ENCODE results near the gene MYL9.

Gene MYL9

DNA sequence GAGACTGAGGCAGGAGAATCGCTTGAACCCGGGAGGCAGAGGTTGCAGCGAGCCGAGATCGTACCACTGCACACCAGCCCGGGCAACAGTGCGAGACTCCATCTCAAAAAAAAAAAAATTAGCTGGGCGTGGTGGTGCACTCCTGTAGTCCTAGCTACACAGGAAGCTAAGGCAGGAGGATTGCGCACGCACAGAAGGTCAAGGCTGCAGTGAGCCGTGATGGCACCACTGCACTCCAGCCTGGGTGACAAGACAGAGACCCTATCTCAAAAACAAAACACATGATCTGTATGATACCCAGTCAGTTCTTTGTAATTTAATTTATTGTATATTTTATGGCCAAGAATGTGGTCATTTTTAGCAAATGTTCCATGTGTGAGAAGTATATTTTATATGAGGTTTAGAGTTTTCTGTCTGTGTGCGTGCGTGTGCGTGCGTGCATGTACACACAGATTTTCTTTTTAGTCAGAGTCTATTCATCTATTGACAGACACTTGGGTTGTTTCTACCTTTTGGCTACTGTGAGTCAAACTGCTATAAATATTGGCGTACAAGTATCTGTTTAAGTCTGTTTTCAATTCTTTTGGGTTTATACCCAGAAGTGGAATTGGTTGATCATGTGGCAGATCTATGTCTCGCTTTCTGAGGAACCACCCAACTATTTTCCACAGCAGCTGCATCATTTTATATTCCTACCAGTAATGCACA, 22.2 kb upstream of the MYL9 start:
- TF ChIP-seq USF1 (IDR thresholded peaks at IDR 0.05) (no peak), TEAD4 (IDR thresholded peaks at IDR 0.05) (no peak), TCF12 (IDR thresholded peaks at IDR 0.05; ENCODE audit: low read depth) (no peak), EGR1 (IDR thresholded peaks at IDR 0.05) (no peak), EP300 (IDR thresholded peaks at IDR 0.05; ENCODE audit: borderline replicate concordance) (no peak), RAD21 (IDR thresholded peaks at IDR 0.05; ENCODE audit: low read depth) (no peak), ZBTB7A (IDR thresholded peaks at IDR 0.05; ENCODE audit: low read depth) (no peak), NFIC (IDR thresholded peaks at IDR 0.05) (no peak), CREB1 (IDR thresholded peaks at IDR 0.05; ENCODE audit: low read depth) (no peak), REST (IDR thresholded peaks at IDR 0.05; ENCODE audit: low read depth) (no peak), YY1 (IDR thresholded peaks at IDR 0.05; ENCODE audit: low read depth) (no peak), CEBPB (IDR thresholded peaks at IDR 0.05) (no peak), MAX (IDR thresholded peaks at IDR 0.05) (no peak), TAF1 (IDR thresholded peaks at IDR 0.05; ENCODE audit: low read depth) (no peak), FOXM1 (IDR thresholded peaks at IDR 0.05; ENCODE audit: borderline replicate concordance, low read depth) (no peak)

- TF ChIP-seq YY1 (IDR thresholded peaks at IDR 0.05; ENCODE audit: low read depth) = no peak
- TF ChIP-seq EP300 (IDR thresholded peaks at IDR 0.05; ENCODE audit: borderline replicate concordance) = no peak
- no peak for TF ChIP-seq MAX (IDR thresholded peaks at IDR 0.05)
- TF ChIP-seq NFIC (IDR thresholded peaks at IDR 0.05) = no peak
- no peak for TF ChIP-seq USF1 (IDR thresholded peaks at IDR 0.05)
- TF ChIP-seq TCF12 (IDR thresholded peaks at IDR 0.05; ENCODE audit: low read depth) = no peak
- TF ChIP-seq FOXM1 (IDR thresholded peaks at IDR 0.05; ENCODE audit: borderline replicate concordance, low read depth) = no peak
- no peak for TF ChIP-seq RAD21 (IDR thresholded peaks at IDR 0.05; ENCODE audit: low read depth)
- TF ChIP-seq CEBPB (IDR thresholded peaks at IDR 0.05) = no peak
- TF ChIP-seq TAF1 (IDR thresholded peaks at IDR 0.05; ENCODE audit: low read depth) = no peak
- no peak for TF ChIP-seq TEAD4 (IDR thresholded peaks at IDR 0.05)
- TF ChIP-seq REST (IDR thresholded peaks at IDR 0.05; ENCODE audit: low read depth) = no peak
Observed at GRCh38 chr20:36519944-36520343, 21.4 kb upstream of the MYL9 start.

DNA sequence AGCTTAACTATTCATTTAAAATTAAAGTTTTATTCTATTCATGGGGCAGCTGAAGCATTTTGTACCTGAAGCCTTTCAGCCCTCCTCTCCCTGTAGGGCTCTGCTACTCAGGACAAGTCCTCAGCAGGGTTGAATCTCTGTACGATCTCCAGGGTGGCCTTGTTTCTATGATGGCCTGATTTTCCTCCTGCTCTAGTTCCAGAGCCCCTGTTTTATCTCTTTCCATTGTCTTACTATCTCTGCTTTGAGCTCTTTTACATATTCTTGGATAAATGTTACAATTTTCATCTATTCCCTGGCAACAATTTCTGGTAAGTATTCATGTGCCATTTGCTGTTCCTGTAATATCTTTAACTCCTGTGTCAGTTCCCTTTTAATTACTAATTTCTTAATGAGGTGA, 19.8 kb upstream of the MYL9 start:
- TF ChIP-seq RAD21 (IDR thresholded peaks at IDR 0.05; ENCODE audit: low read depth) = no peak
- no peak for TF ChIP-seq TEAD4 (IDR thresholded peaks at IDR 0.05)
- TF ChIP-seq TAF1 (IDR thresholded peaks at IDR 0.05; ENCODE audit: low read depth) = no peak
- no peak for TF ChIP-seq YY1 (IDR thresholded peaks at IDR 0.05; ENCODE audit: low read depth)
- no peak for TF ChIP-seq ZBTB7A (IDR thresholded peaks at IDR 0.05; ENCODE audit: low read depth)
- TF ChIP-seq MAX (IDR thresholded peaks at IDR 0.05) = no peak
- no peak for TF ChIP-seq USF1 (IDR thresholded peaks at IDR 0.05)
- no peak for TF ChIP-seq REST (IDR thresholded peaks at IDR 0.05; ENCODE audit: low read depth)
- no peak for TF ChIP-seq NFIC (IDR thresholded peaks at IDR 0.05)
- TF ChIP-seq CREB1 (IDR thresholded peaks at IDR 0.05; ENCODE audit: low read depth) = no peak
- no peak for TF ChIP-seq EGR1 (IDR thresholded peaks at IDR 0.05)
- TF ChIP-seq TCF12 (IDR thresholded peaks at IDR 0.05; ENCODE audit: low read depth) = no peak
- no peak for TF ChIP-seq FOXM1 (IDR thresholded peaks at IDR 0.05; ENCODE audit: borderline replicate concordance, low read depth)
- TF ChIP-seq CEBPB (IDR thresholded peaks at IDR 0.05) = no peak
- TF ChIP-seq EP300 (IDR thresholded peaks at IDR 0.05; ENCODE audit: borderline replicate concordance) = no peak
